Measurements from ENCODE around the gene ZNF880. TPM values are rescaled to one million over a fixed set of nuclear protein-coding genes. Genes with fewer than 3 reads are reported as not detected.
A peak's percentile ranks its signal among the peaks of the same experiment; 100 is the strongest.

The ZNF880 gene
- total and polyA plus RNA-seq, 2 of the 8 experiments (the other 6 are each of a cell fraction or from before 2014, with no cell fraction given), result 11.4 to 25.9 TPM

GRCh38 chr19:52343548-52343947, 26.2 kb upstream of the ZNF880 start (continued):
- no peak for TF ChIP-seq POU5F1 (IDR thresholded peaks at IDR 0.05; ENCODE audit: low read depth, low read length)
- TF ChIP-seq SUZ12 (IDR thresholded peaks at IDR 0.05; ENCODE audit: low read length), result no peak
- TF ChIP-seq CBX8 (IDR thresholded peaks at IDR 0.05; ENCODE audit: borderline replicate concordance, low read depth, low read length), result no peak
- TF ChIP-seq JUND (IDR thresholded peaks at IDR 0.05; ENCODE audit: low read length), result 0 out of 2 replicates have a peak, but pooled peaks have one; percentile 20
- TF ChIP-seq TAF1 (IDR thresholded peaks at IDR 0.05; ENCODE audit: low read depth, low read length), result no peak
- TF ChIP-seq YY1 (IDR thresholded peaks at IDR 0.05; ENCODE audit: low read depth, low read length), result peak; percentile 50; the same call in 1 of the 2 replicates
- TF ChIP-seq TEAD4 (IDR thresholded peaks at IDR 0.05; ENCODE audit: low read depth, low read length), result peak; percentile 57

Data from H1 (cell line).